ENCODE measurements around the gene UBA1.

UBA1 gene

DNA sequence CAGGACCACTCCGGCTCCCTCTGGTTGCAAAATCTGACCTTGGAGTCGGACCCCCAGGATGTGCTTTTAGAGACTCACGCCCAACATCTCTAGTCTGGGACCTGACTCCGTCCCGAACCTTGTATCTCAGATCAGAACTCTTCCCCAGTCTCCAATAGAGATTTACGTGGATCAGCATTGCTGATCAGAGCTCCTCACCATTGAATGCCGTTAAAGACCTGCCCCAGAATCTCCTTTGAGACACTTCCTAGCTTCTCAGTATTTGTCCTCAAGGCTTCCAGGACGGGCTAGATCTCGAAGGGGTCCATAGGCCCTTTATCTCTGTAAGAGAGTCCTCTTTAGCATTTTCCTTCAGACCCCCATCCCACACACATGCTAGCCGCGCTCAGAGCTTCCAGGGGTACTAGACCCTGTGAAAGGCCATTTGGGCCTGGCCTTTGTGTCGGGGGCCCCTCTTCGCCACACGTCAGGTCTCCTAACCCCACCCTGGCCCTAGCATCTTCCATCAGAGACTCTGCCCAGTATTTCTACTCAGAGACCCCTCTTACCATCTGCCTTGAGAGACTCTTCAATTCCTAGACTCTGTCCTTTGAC lies 662 bp downstream of the UBA1 start:
- Histone ChIP-seq H3K4me3 (ENCODE audit: low read depth in 1 of 2, low read length in 2 of 2) (peak overlapping the region; percentile 63 to 88), H3K9me3 (ENCODE audit: low read length) (no peaks in the 10 kb centered on the region), H3K27ac (ENCODE audit: low read depth, low read length) (peak overlapping the region; percentile 70), H3K4me1 (ENCODE audit: insufficient read depth, low read length) (peaks cover 43% of the 10 kb centered on the region), H3K27me3 (ENCODE audit: control insufficient read depth in 1 of 2, insufficient read depth in 2 of 2, low read length in 2 of 2) (peaks cover 0 to 21% of the 10 kb centered on the region in 2 donors), H3K36me3 (ENCODE audit: insufficient read depth, low read length) (peaks cover 15% of the 10 kb centered on the region), H3K9ac (ENCODE audit: low read length) (peak overlapping the region; percentile 96)

DNA sequence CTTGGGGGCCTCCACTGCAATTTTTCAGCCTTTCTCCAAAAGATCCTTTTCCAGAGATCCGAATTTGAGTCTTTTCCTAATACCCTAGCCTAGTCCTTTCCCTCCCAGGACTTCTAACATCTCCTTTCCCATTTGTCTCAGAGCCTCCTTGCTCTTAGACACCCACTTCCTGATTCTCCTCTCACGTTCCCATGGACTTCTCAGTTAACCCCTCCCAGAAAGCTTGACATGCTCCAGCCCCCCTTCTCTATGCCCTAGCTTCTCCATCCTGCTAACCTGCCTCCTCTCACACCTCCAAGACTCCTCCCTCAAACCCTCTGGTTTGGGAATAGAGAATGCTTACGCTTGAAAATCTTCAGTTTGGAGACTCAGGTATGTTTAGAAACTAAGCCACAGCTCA lies 2.5 kb downstream of the UBA1 start:
- Histone ChIP-seq H3K36me3 (ENCODE audit: insufficient read depth, low read length) (peaks cover 31% of the 10 kb centered on the region), H3K4me1 (ENCODE audit: insufficient read depth, low read length) (peaks cover 43% of the 10 kb centered on the region), H3K9ac (ENCODE audit: low read length) (peak overlapping the region; percentile 32), H3K4me3 (ENCODE audit: low read depth in 1 of 2, low read length in 2 of 2) (no peak overlapping the region), H3K27ac (ENCODE audit: low read depth, low read length) (no peak overlapping the region), H3K27me3 (ENCODE audit: control insufficient read depth in 1 of 2, insufficient read depth in 2 of 2, low read length in 2 of 2) (peaks cover 0 to 3% of the 10 kb centered on the region in 2 donors), H3K9me3 (ENCODE audit: low read length) (no peaks in the 10 kb centered on the region)

DNA sequence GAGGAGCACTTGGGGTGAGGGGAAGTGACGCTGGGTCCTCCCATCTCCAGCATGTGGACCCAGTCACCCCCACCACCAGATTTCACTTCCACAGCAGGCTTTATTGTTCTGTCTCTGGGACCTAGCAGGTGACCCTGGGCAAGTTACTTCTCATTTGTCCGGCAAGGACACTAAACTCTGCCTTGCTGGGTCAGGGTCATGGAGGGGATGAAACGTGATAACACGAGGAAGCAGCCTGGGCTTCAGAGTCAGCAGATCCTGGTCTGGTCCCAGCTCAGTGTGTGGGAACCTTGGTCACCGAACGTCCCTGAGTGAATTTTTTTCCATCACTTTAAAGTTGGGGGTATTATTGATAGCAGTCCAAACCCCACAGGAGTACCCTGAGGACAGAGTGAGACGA lies 3.9 kb downstream of the UBA1 start:
- Histone ChIP-seq H3K27me3 (ENCODE audit: control insufficient read depth in 1 of 2, insufficient read depth in 2 of 2, low read length in 2 of 2) (no peaks in the 10 kb centered on the region), H3K36me3 (ENCODE audit: insufficient read depth, low read length) (peaks cover 45% of the 10 kb centered on the region), H3K4me3 (ENCODE audit: low read depth in 1 of 2, low read length in 2 of 2) (no peak overlapping the region), H3K9me3 (ENCODE audit: low read length) (no peaks in the 10 kb centered on the region), H3K4me1 (ENCODE audit: insufficient read depth, low read length) (peaks cover 43% of the 10 kb centered on the region), H3K9ac (ENCODE audit: low read length) (no peak overlapping the region), H3K27ac (ENCODE audit: low read depth, low read length) (no peak overlapping the region)

DNA sequence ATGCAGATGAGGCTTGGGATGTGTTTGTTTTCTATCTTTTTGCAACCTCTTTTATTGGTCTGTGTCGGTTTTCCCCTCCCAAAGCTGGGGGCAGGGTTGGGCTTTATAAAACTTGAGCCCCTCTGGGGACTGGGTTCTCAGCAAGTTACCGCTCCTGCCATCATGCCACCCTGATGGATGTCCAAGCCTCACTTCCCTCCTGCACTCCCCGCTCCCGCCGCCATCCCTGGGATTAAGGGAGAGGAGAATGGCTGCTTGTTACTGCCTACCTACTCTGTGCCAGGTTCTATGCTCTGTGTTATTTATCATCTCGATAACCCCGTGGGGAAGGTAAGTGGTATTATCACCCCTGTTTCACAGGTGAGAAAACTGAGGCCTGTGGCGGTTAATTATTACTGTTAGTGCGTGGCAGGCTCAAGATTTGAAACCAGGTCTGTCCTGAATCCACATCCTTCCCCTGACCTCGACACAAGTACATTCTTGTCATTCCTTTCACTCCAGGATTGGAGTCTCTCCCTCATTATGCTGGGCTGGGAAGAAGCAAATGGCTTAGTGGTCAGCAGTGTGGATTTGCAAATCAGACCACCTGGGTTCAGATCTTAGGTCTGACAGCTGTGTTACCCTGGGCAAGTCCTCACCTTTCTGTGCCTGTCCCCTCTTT lies 4.5 kb downstream of the UBA1 start:
- peaks cover 51% of the 10 kb centered on the region for H3K36me3 ChIP-seq (ENCODE audit: insufficient read depth, low read length)
- H3K9ac ChIP-seq (ENCODE audit: low read length) = no peak overlapping the region
- no peak overlapping the region for H3K27ac ChIP-seq (ENCODE audit: low read depth, low read length)
- H3K9me3 ChIP-seq (ENCODE audit: low read length) = no peaks in the 10 kb centered on the region
- H3K4me3 ChIP-seq (ENCODE audit: low read depth in 1 of 2, low read length in 2 of 2) = no peak overlapping the region
- H3K27me3 ChIP-seq (ENCODE audit: control insufficient read depth in 1 of 2, insufficient read depth in 2 of 2, low read length in 2 of 2) = no peaks in the 10 kb centered on the region
- H3K4me1 ChIP-seq (ENCODE audit: insufficient read depth, low read length) = peaks cover 43% of the 10 kb centered on the region

DNA sequence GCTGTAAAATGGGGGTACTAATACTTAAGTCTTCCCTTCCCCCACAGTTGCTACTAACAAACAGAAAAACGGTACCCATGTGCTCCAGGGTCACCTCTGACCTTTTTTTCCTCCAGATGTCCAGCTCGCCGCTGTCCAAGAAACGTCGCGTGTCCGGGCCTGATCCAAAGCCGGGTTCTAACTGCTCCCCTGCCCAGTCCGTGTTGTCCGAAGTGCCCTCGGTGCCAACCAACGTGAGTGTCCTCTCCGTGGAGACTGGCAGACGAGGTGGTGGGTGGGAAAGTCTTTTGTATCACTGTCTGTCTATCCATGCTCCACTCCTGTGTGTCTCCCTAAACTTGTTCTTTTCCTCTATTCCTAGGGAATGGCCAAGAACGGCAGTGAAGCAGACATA lies 5.1 kb downstream of the UBA1 start:
- no peak overlapping the region for H3K4me3 ChIP-seq (ENCODE audit: low read depth in 1 of 2, low read length in 2 of 2)
- H3K36me3 ChIP-seq (ENCODE audit: insufficient read depth, low read length) = peaks cover 56% of the 10 kb centered on the region
- no peaks in the 10 kb centered on the region for H3K9me3 ChIP-seq (ENCODE audit: low read length)
- H3K27ac ChIP-seq (ENCODE audit: low read depth, low read length) = no peak overlapping the region
- H3K27me3 ChIP-seq (ENCODE audit: control insufficient read depth in 1 of 2, insufficient read depth in 2 of 2, low read length in 2 of 2) = no peaks in the 10 kb centered on the region
- H3K9ac ChIP-seq (ENCODE audit: low read length) = no peak overlapping the region
- H3K4me1 ChIP-seq (ENCODE audit: insufficient read depth, low read length) = peaks cover 43% of the 10 kb centered on the region

DNA sequence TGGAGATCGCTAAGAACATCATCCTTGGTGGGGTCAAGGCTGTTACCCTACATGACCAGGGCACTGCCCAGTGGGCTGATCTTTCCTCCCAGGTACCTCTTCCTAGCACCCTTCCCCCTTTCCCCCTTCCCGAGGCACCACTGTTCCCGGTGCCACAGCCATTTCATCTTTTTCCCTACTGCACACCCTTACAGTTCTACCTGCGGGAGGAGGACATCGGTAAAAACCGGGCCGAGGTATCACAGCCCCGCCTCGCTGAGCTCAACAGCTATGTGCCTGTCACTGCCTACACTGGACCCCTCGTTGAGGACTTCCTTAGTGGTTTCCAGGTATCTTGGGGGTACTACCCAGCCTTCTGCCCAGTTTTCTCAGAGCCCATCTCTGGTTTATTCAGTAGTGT lies 5.7 kb downstream of the UBA1 start:
- Histone ChIP-seq H3K4me3 (ENCODE audit: low read depth in 1 of 2, low read length in 2 of 2) (no peak overlapping the region), H3K4me1 (ENCODE audit: insufficient read depth, low read length) (peaks cover 43% of the 10 kb centered on the region), H3K27me3 (ENCODE audit: control insufficient read depth in 1 of 2, insufficient read depth in 2 of 2, low read length in 2 of 2) (no peaks in the 10 kb centered on the region), H3K36me3 (ENCODE audit: insufficient read depth, low read length) (peaks cover 63% of the 10 kb centered on the region), H3K9ac (ENCODE audit: low read length) (no peak overlapping the region), H3K27ac (ENCODE audit: low read depth, low read length) (no peak overlapping the region), H3K9me3 (ENCODE audit: low read length) (no peaks in the 10 kb centered on the region)

DNA sequence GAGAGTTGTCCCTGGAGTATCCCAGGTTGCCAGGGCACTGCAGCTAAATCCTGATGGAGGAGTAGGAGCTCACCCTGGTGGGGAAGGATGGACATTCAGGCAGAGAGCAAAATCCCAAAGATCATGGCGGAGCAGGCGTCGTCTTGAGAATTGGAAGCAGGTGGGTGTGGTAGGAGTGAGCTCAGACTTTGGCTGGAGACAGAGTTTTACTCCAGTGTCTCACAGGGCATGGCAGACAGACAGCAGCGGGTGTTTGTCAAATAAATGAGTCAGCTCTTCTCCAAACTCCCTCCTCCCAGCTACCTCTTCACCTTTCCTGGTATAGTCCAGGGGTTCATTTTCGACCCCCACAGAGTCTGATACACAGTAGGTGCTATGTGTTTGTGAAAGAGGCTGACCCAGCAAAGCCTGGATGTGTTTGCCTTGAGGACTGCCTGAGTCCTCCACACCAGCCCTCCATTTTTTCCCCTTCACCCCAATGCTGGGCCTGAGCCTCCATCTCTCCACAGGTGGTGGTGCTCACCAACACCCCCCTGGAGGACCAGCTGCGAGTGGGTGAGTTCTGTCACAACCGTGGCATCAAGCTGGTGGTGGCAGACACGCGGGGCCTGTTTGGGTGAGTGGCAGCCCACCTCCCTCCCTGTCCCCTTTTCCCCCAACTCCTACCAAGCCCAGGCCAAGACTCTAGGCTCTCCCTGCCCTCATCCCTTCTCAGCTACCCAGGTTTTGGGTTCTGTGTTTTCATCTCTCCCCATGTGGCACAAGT lies 6.9 kb downstream of the UBA1 start:
- no peaks in the 10 kb centered on the region for H3K27me3 ChIP-seq (ENCODE audit: control insufficient read depth in 1 of 2, insufficient read depth in 2 of 2, low read length in 2 of 2)

DNA sequence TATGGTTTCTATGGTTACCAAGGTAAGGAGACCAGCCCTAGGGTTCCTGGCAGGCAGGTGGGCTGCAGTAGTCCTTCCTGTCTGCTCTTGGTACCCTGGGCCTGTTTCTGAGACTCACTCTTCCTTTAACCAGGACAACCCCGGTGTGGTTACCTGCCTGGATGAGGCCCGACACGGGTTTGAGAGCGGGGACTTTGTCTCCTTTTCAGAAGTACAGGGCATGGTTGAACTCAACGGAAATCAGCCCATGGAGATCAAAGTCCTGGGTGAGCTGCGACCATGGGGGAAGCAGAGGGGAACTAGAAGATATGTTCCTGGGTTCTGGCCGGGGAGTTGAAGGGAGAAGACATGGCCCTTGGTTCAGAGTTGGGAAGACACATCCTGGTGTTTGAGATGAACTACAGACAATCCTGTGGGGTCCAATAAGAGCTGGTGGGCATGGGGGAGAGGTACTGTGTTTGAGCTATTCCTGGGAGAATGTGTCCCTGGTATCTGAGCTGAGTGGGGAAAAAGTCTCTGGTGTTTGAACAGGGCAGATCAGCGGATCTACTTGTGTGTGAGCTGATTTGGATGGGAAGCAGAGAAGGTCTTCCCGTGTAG lies 7.8 kb downstream of the UBA1 start:
- no peak overlapping the region for H3K9ac ChIP-seq (ENCODE audit: low read length)
- H3K4me1 ChIP-seq (ENCODE audit: insufficient read depth, low read length) = peaks cover 21% of the 10 kb centered on the region
- no peak overlapping the region for H3K4me3 ChIP-seq (ENCODE audit: low read depth in 1 of 2, low read length in 2 of 2)
- H3K9me3 ChIP-seq (ENCODE audit: low read length) = no peaks in the 10 kb centered on the region
- no peak overlapping the region for H3K27ac ChIP-seq (ENCODE audit: low read depth, low read length)
- peaks cover 83% of the 10 kb centered on the region for H3K36me3 ChIP-seq (ENCODE audit: insufficient read depth, low read length)
- H3K27me3 ChIP-seq (ENCODE audit: control insufficient read depth in 1 of 2, insufficient read depth in 2 of 2, low read length in 2 of 2) = no peaks in the 10 kb centered on the region

More for the DNA sequence above, 6.9 kb downstream of the UBA1 start:
- H3K27ac ChIP-seq (ENCODE audit: low read depth, low read length) = no peak overlapping the region
- H3K4me3 ChIP-seq (ENCODE audit: low read depth in 1 of 2, low read length in 2 of 2) = no peak overlapping the region
- H3K9me3 ChIP-seq (ENCODE audit: low read length) = no peaks in the 10 kb centered on the region
- H3K36me3 ChIP-seq (ENCODE audit: insufficient read depth, low read length) = peaks cover 75% of the 10 kb centered on the region
- H3K9ac ChIP-seq (ENCODE audit: low read length) = no peak overlapping the region
- peaks cover 30% of the 10 kb centered on the region for H3K4me1 ChIP-seq (ENCODE audit: insufficient read depth, low read length)

DNA sequence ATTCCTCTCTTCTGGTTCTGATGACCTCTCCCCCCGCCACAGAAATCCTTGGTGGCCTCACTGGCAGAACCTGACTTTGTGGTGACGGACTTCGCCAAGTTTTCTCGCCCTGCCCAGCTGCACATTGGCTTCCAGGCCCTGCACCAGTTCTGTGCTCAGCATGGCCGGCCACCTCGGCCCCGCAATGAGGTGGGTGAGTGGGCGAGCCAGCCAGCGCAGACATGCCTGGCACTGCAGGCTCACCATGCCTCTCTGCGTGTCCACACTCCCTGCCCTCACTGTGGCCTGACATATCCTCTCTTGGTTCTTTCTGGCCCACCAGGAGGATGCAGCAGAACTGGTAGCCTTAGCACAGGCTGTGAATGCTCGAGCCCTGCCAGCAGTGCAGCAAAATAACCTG lies 8.7 kb downstream of the UBA1 start:
- H3K27ac ChIP-seq (ENCODE audit: low read depth, low read length) = no peak overlapping the region
- no peaks in the 10 kb centered on the region for H3K9me3 ChIP-seq (ENCODE audit: low read length)
- no peaks in the 10 kb centered on the region for H3K27me3 ChIP-seq (ENCODE audit: control insufficient read depth in 1 of 2, insufficient read depth in 2 of 2, low read length in 2 of 2)
- no peak overlapping the region for H3K4me3 ChIP-seq (ENCODE audit: low read depth in 1 of 2, low read length in 2 of 2)
- H3K36me3 ChIP-seq (ENCODE audit: insufficient read depth, low read length) = peaks cover 89% of the 10 kb centered on the region
- H3K9ac ChIP-seq (ENCODE audit: low read length) = no peak overlapping the region
- peaks cover 14% of the 10 kb centered on the region for H3K4me1 ChIP-seq (ENCODE audit: insufficient read depth, low read length)

DNA sequence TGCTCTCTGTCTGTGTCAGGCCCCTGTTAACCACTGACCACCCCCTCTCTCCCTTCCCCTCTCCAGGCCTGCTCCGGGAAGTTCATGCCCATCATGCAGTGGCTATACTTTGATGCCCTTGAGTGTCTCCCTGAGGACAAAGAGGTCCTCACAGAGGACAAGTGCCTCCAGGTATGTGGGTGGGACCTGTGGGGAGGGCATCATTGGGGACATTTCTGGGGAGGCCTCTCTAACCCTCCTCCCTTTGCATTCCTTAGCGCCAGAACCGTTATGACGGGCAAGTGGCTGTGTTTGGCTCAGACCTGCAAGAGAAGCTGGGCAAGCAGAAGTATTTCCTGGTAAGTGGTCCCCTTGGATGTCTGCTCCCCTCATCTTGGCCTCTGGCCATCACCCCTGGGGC lies 9.2 kb downstream of the UBA1 start:
- Histone ChIP-seq H3K9ac (ENCODE audit: low read length) (no peak overlapping the region), H3K27ac (ENCODE audit: low read depth, low read length) (no peak overlapping the region), H3K27me3 (ENCODE audit: control insufficient read depth in 1 of 2, insufficient read depth in 2 of 2, low read length in 2 of 2) (no peaks in the 10 kb centered on the region), H3K4me3 (ENCODE audit: low read depth in 1 of 2, low read length in 2 of 2) (no peak overlapping the region), H3K4me1 (ENCODE audit: insufficient read depth, low read length) (peaks cover 9% of the 10 kb centered on the region), H3K36me3 (ENCODE audit: insufficient read depth, low read length) (peaks cover 93% of the 10 kb centered on the region), H3K9me3 (ENCODE audit: low read length) (no peaks in the 10 kb centered on the region)

DNA sequence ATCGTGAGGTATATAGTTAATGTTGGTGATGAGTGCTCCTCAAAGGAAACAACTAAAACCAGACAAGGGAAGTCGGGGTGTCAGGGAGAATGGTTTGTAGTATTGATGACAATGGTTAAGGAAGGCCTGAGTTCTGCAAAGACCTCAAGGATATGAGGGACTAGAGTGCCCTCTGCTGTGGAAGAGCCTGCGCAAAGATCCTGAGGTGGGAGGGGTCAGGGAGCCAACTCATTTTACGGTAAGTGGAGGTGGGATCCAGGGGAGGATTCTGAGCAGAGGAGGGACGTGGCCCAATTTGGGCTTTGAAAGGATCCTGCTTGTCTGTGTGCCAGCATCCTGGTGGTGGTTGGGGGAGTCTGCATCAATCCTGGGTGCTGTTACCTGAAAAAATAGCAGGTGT lies 11.3 kb downstream of the UBA1 start:
- Histone ChIP-seq H3K4me3 (ENCODE audit: low read depth in 1 of 2, low read length in 2 of 2) (no peak overlapping the region), H3K27ac (ENCODE audit: low read depth, low read length) (no peak overlapping the region), H3K9ac (ENCODE audit: low read length) (no peak overlapping the region), H3K27me3 (ENCODE audit: control insufficient read depth in 1 of 2, insufficient read depth in 2 of 2, low read length in 2 of 2) (no peaks in the 10 kb centered on the region), H3K9me3 (ENCODE audit: low read length) (no peaks in the 10 kb centered on the region), H3K4me1 (ENCODE audit: insufficient read depth, low read length) (no peaks in the 10 kb centered on the region), H3K36me3 (ENCODE audit: insufficient read depth, low read length) (peaks cover 89% of the 10 kb centered on the region)
